ENCODE measurements around the gene RIPK3. TPM values are rescaled to one million over a fixed set of nuclear protein-coding genes. Genes with fewer than 3 reads are reported as not detected.

The RIPK3 gene
- total and polyA plus RNA-seq, 7 donors, result 0.94 to 1.9 (median 1.2) TPM

- H3K27me3 ChIP-seq (ENCODE audit: insufficient read depth in 3 of 3, low read length in 2 of 3), result peaks cover 0 to 43% (median 0%) of the 10 kb centered on the region in 3 donors
- no peaks in the 10 kb centered on the region for H3K4me1 ChIP-seq
- H3K27ac ChIP-seq, result no peak overlapping the region
- no peak for DNase-seq
- H3K4me3 ChIP-seq, result no peak overlapping the region
- 23 to 46% (median 43%) methylated on average over 1 of the region's 1 CpG for WGBS, 3 donors
- no peaks in the 10 kb centered on the region for H3K36me3 ChIP-seq (ENCODE audit: insufficient read depth in 1 of 2, low read depth in 1 of 2)
- H3K9me3 ChIP-seq, result no peaks in the 10 kb centered on the region
- ATAC-seq, result no peak
- intact Hi-C loops (cut with DNase I), result no loop called here
- TF ChIP-seq, protein P1, sequence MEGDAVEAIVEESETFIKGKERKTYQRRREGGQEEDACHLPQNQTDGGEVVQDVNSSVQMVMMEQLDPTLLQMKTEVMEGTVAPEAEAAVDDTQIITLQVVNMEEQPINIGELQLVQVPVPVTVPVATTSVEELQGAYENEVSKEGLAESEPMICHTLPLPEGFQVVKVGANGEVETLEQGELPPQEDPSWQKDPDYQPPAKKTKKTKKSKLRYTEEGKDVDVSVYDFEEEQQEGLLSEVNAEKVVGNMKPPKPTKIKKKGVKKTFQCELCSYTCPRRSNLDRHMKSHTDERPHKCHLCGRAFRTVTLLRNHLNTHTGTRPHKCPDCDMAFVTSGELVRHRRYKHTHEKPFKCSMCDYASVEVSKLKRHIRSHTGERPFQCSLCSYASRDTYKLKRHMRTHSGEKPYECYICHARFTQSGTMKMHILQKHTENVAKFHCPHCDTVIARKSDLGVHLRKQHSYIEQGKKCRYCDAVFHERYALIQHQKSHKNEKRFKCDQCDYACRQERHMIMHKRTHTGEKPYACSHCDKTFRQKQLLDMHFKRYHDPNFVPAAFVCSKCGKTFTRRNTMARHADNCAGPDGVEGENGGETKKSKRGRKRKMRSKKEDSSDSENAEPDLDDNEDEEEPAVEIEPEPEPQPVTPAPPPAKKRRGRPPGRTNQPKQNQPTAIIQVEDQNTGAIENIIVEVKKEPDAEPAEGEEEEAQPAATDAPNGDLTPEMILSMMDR (IDR thresholded peaks at IDR 0.05), result no peak
These were observed 7.3 kb upstream of the RIPK3 start for GRCh38 chr14:24347134-24347533.

DNA sequence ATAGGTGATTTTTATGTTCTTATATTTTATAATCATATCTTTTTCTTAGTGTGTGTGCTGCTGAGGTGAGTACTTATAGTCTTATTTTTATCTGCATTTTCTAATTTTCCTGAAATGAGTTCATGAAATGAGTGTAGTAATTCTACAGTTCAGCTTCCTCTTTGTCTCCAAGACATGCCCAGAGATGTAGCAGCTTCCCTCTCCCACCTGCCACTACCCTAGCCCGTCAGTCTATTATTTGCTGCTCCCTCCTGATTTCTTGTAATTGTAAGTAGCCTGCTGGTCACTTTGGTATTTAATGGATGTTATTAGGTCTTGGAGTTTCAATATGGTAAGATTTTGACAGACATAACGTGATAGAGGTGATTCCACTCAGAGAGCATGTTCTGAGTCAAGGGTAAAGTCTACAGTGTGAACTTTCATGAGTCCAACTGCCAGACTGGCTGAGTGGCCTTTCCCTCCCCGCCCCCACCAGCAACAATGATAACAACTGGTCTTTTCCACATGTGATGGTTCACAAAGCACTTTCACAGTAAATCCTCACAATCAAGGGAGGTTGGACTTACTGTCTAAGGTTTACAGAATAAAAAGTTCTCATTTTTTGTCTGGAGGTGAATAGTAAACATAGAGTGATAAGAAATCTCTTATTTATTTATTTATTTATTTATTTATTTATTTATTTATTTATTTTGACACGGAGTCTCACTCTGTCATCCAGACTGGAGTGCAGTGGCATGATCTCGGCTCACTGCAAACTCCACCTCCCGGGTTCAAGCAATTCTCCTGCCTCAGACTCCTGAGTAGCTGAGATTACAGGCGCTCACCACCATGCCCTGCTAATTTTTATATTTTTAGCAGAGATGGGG is 4.2 kb upstream of the RIPK3 start:
- TF ChIP-seq, protein P1 (IDR thresholded peaks at IDR 0.05), result no peak
- no peak overlapping the region for H3K27ac ChIP-seq
- 68 to 75% (median 71%) methylated on average over 7 of the region's 7 CpGs for WGBS, 3 donors
- H3K4me1 ChIP-seq, result no peaks in the 10 kb centered on the region
- intact Hi-C loops (cut with DNase I), result no loop called here
- peaks cover 0 to 44% (median 3%) of the 10 kb centered on the region in 3 donors for H3K27me3 ChIP-seq (ENCODE audit: insufficient read depth in 3 of 3, low read length in 2 of 3)
- H3K9me3 ChIP-seq, result no peaks in the 10 kb centered on the region
- H3K36me3 ChIP-seq (ENCODE audit: insufficient read depth in 1 of 2, low read depth in 1 of 2), result no peaks in the 10 kb centered on the region
- no peak overlapping the region for H3K4me3 ChIP-seq
- DNase-seq (no peak), ATAC-seq (no peak)

- WGBS, 3 donors, result 96% methylated on average over 4 of the region's 4 CpGs
- Histone ChIP-seq H3K27ac (no peak overlapping the region), H3K4me1 (no peaks in the 10 kb centered on the region), H3K9me3 (no peaks in the 10 kb centered on the region), H3K36me3 (ENCODE audit: insufficient read depth in 1 of 2, low read depth in 1 of 2) (no peaks in the 10 kb centered on the region), H3K27me3 (ENCODE audit: insufficient read depth in 3 of 3, low read length in 2 of 3) (peaks cover 0 to 45% (median 3%) of the 10 kb centered on the region in 3 donors), H3K4me3 (no peak overlapping the region)
- no peak for DNase-seq
- TF ChIP-seq, protein P1 (IDR thresholded peaks at IDR 0.05), result no peak
- intact Hi-C loops (cut with DNase I), result no loop called here
- no peak for ATAC-seq
These were observed 3.1 kb upstream of the RIPK3 start for GRCh38 chr14:24342889-24343288.

DNA sequence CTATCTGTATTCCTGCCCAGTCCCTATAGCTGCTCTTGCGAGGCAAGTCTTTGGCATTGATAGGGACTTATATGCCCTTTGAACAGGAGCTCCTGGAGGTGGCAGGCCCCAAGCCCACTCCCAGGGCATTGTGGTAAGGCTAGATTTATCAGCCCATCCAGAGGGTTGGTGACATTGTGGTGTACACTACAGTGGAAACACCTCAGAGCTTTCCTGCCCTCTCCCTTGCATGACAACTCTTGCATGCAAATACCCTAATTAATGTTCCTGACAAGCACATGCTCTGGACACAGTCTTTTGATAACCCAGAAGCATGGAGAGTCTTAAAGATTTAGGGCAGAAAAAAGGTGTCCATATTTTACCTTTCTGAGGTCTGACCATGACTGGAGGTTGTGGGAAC is 815 bp upstream of the RIPK3 start:
- Histone ChIP-seq H3K36me3 (ENCODE audit: insufficient read depth in 1 of 2, low read depth in 1 of 2) (no peaks in the 10 kb centered on the region), H3K27ac (no peak overlapping the region), H3K4me3 (no peak overlapping the region), H3K4me1 (no peaks in the 10 kb centered on the region), H3K9me3 (no peaks in the 10 kb centered on the region), H3K27me3 (ENCODE audit: insufficient read depth in 3 of 3, low read length in 2 of 3) (peaks cover 0 to 52% (median 5%) of the 10 kb centered on the region in 3 donors)
- TF ChIP-seq, protein P1 (IDR thresholded peaks at IDR 0.05), result no peak
- DNase-seq (no peak), ATAC-seq (no peak)
- WGBS, 3 donors, result 89 to 100% (median 98%) methylated on average over 1 of the region's 1 CpG
- intact Hi-C loops (cut with DNase I), result no loop called here

Data from psoas muscle (tissue), 8 donors.